Uterus (tissue), 2 donors: ENCODE data around the gene ZNF521.

Experiments
- CTCF ChIP-seq, 4 experiments: fragments of 200-600 bp in 2 of 4; fragments of 450-650 bp in 2 of 4; sonication (generic) in 2 of 4; IDR thresholded peaks; one replicate each; pipeline ENCODE4 v1.5.1; 2016 to 2019; ENCODE audit warnings: antibody characterized with exemption in 4 of 4, mild to moderate bottlenecking in 2 of 4, moderate library complexity in 1 of 4
- POLR2A ChIP-seq, 2 donors: fragments of 450-650 bp; IDR thresholded peaks; one replicate each; pipeline ENCODE4 v1.6.1; 2016; ENCODE audit warnings: antibody characterized with exemption in 2 of 2, mild to moderate bottlenecking in 1 of 2, moderate library complexity in 1 of 2

GRCh38 chr18:25234322-25234639 lies 117.7 kb downstream of the ZNF521 start:
- TF ChIP-seq CTCF (IDR thresholded peaks at IDR 0.05) (no peak), POLR2A (IDR thresholded peaks at IDR 0.05) (no peak)
